Esophagus squamous epithelium (tissue), 4 donors: ENCODE data around the gene TPRG1.

Experiments
- CTCF ChIP-seq, 6 experiments: fragments of 450-650 bp in 4 of 6; fragments of 200-600 bp in 2 of 6; sonication (generic) in 2 of 6; IDR thresholded peaks; one replicate each; pipeline ENCODE4 v1.5.1; 2016 to 2019; ENCODE audit warnings: antibody characterized with exemption in 6 of 6, mild to moderate bottlenecking in 4 of 6, moderate library complexity in 4 of 6
- POLR2A ChIP-seq, 4 donors: fragments of 450-650 bp; IDR thresholded peaks; one replicate each; pipeline ENCODE4 v1.6.1; 2017; ENCODE audit warnings: antibody characterized with exemption in 4 of 4, mild to moderate bottlenecking in 4 of 4, moderate library complexity in 3 of 4

- TF ChIP-seq CTCF (IDR thresholded peaks at IDR 0.05) (no peak), POLR2A (IDR thresholded peaks at IDR 0.05) (no peak)
These were observed 133.6 kb downstream of the TPRG1 start for GRCh38 chr3:189305412-189305811.
